ENCODE results near the gene SUSD4. TPM values are rescaled to one million over a fixed set of nuclear protein-coding genes. Genes with fewer than 3 reads are reported as not detected.

The SUSD4 gene
- total and polyA plus RNA-seq, 2 of the 8 experiments (the other 6 are each of a cell fraction or from before 2014, with no cell fraction given), result 3.9 to 5.2 TPM

DNA sequence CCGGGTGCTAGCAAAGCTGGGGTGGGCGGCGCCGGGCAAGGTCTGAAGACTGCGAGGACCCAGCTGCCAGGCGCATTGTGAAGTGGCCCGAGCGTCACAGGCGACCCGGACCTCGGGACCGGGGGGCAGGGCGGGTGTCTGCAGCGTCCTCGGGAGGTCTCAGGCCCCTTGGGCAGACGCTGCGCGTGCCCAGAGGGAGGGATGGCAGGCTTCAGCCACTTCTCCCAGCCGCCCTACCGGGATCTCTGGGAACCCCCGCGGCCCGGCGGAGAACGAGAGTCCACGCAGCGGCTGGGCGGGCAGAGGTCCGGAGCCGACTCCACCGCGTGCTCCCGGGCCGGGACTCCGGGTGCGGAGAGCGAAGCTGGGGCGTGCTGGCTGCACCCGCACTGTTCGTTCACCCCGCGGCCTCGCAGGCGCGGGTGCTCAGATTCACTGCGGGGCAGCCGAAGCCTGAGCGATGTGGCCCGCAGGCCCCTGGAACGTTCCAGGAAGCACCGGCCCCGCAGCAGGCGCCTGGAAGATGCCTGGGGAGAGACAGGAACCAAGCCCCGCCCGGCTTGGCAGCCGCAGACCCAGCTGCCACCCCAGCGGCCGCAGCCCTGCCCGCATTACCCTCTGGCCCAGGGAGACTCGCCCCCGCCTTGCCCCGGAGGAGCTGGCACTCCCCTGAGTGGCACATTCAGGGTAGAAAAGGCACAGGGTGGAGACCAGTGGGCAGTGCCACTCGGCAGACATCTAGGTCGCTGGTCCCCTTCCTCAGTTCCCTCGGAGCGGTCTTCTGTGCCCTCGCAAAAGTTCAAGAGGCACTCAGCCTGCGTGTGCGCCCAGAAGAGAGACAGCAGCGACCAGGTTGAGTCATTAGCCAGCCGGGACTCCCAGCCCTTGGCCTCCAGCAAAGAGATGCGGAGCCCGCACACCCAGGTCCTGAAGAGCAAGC is 29.6 kb upstream of the SUSD4 start, which contains the start of gene CCDC185:
Gene CCDC185, plus strand, starts transcription at position 141 of the 940 bp plus-strand sequence. Its CDS starts 61 bp downstream, at position 202.
- H3K27me3 ChIP-seq (replicated peaks in 1 of 4; ENCODE audit: control insufficient read depth in 3 of 4, extremely low read depth in 1 of 4, insufficient read depth in 3 of 4, low read length in 3 of 4), result peaks cover 0 to 29% (median 19%) of the 10 kb centered on the region in 4 experiments; a peak in 5 of 7 replicates
- no peak within 1 kb of the TSS for H2BK12ac ChIP-seq (ENCODE audit: low read depth, low read length)
- no peaks in the 10 kb centered on the region for H3K36me3 ChIP-seq (ENCODE audit: control insufficient read depth in 2 of 4, insufficient read depth in 4 of 4, low read length in 3 of 4)
- H3K4me3 ChIP-seq (ENCODE audit: extremely low read depth in 1 of 4, insufficient read depth in 2 of 4, low read depth in 3 of 4, low read length in 4 of 4), result peak within 1 kb of the TSS; percentile 12 to 61 (median 19); a peak in 6 of 8 replicates
- CTCF ChIA-PET (ENCODE audit: partially characterized antibody), result interaction anchor here (1.4 to 1.6 kb wide), 3 partner anchors 8 to 260 kb away, joined by 3 to 4 read pairs (median 4); no protein-coding TSS in a partner anchor
- no peaks in the 10 kb centered on the region for H3K79me1 ChIP-seq (ENCODE audit: low read depth, low read length)
- no peak within 1 kb of the TSS for H2BK120ac ChIP-seq (replicated peaks; ENCODE audit: low read depth, low read length)
- H3K4me2 ChIP-seq (ENCODE audit: insufficient read depth in 1 of 2, low read depth in 2 of 2, low read length in 2 of 2), result peak within 1 kb of the TSS; percentile 50 to 77
- peak within 1 kb of the TSS; percentile 41; the same call in 1 of the 2 replicates for H2AFZ ChIP-seq (ENCODE audit: low read length)
- no peak within 1 kb of the TSS for H3K27ac ChIP-seq (ENCODE audit: low read depth, low read length)
- H3K23me2 ChIP-seq (ENCODE audit: low read depth, low read length), result no peaks in the 10 kb centered on the region
- 44% methylated on average over 57 of the region's 73 CpGs; no CpG with 5 or more reads in 1 of the 2 experiments for WGBS, 2 experiments (ENCODE audit: extremely low coverage in 1 of 2, insufficient coverage in 1 of 2, insufficient read length in 1 of 2, insufficient replicate concordance in 2 of 2, low coverage in 1 of 2, low lambda C conversion rate in 2 of 2, missing lambda C conversion rate in 1 of 2)
- POLR2A ChIA-PET (ENCODE audit: partially characterized antibody), result no interaction called here
- peaks cover 0 to 10% of the 10 kb centered on the region in 2 experiments; a peak in 1 of 4 replicates for H3K9me3 ChIP-seq (ENCODE audit: insufficient read depth in 2 of 2, low read depth in 1 of 2, low read length in 1 of 2)
- no peak within 1 kb of the TSS for H3K14ac ChIP-seq (ENCODE audit: insufficient read length)
- no peak within 1 kb of the TSS for H2BK15ac ChIP-seq (ENCODE audit: low read length)
- no peak within 1 kb of the TSS for H2BK5ac ChIP-seq (ENCODE audit: low read depth, low read length)
- H4K20me1 ChIP-seq (replicated peaks in 1 of 2; ENCODE audit: control insufficient read depth in 1 of 2, insufficient read depth in 2 of 2, low read length in 2 of 2), result no peaks in the 10 kb centered on the region
- H3K4me1 ChIP-seq (replicated peaks in 1 of 4; ENCODE audit: control insufficient read depth in 3 of 4, insufficient read depth in 4 of 4, low read length in 3 of 4), result peaks cover 0 to 5% (median under 1%) of the 10 kb centered on the region in 4 experiments; a peak in 3 of 7 replicates
- H4K5ac ChIP-seq (ENCODE audit: insufficient read length, low read depth, low read length), result no peak within 1 kb of the TSS
- H2AK5ac ChIP-seq (ENCODE audit: low read depth, low read length), result no peak within 1 kb of the TSS
- H2BK20ac ChIP-seq (ENCODE audit: low read length), result no peak within 1 kb of the TSS
- no peak within 1 kb of the TSS for H3K9ac ChIP-seq (replicated peaks in 1 of 4; ENCODE audit: extremely low read depth in 1 of 4, low read depth in 3 of 4, low read length in 3 of 4)
- H4K91ac ChIP-seq (replicated peaks; ENCODE audit: insufficient read length, low read length), result no peak within 1 kb of the TSS
- peak within 1 kb of the TSS; percentile 68 for H4K8ac ChIP-seq (ENCODE audit: extremely low read depth, insufficient read depth, low read length)
- no peak for FAIRE-seq
- no peaks in the 10 kb centered on the region for H3K79me2 ChIP-seq (ENCODE audit: control insufficient read depth in 1 of 2, insufficient read depth in 2 of 2, low read length in 2 of 2)
- H3K23ac ChIP-seq (ENCODE audit: insufficient read length), result no peak within 1 kb of the TSS
- H3K4ac ChIP-seq (replicated peaks; ENCODE audit: insufficient read length, low read depth, low read length), result no peak within 1 kb of the TSS
- peak in 1 of 2 experiments; percentile 60 for DNase-seq (ENCODE audit: low read depth in 1 of 2, low spot score in 2 of 2)
- no peak within 1 kb of the TSS; the same call in 1 of the 2 replicates for H3K18ac ChIP-seq (ENCODE audit: extremely low read depth, low read length)
- H3K56ac ChIP-seq (replicated peaks; ENCODE audit: insufficient read length, low read depth, low read length), result no peak within 1 kb of the TSS
- TF ChIP-seq EZH2 (IDR thresholded peaks at IDR 0.05; ENCODE audit: low read depth, low read length, severe bottlenecking) (peak; percentile 46), ASH2L (IDR thresholded peaks at IDR 0.05; ENCODE audit: low read length) (peak; percentile 28), KDM4A (IDR thresholded peaks at IDR 0.05; ENCODE audit: low read depth, low read length, severe bottlenecking) (peak; percentile 76), SUZ12 (IDR thresholded peaks at IDR 0.05; ENCODE audit: low read length) (peak; percentile 63; the same call in 1 of the 2 replicates), E2F6 (IDR thresholded peaks at IDR 0.05) (peak; percentile 88), CBX5 (IDR thresholded peaks at IDR 0.05; ENCODE audit: low read depth, low read length) (no peak), KDM5A (IDR thresholded peaks at IDR 0.05; ENCODE audit: low read length) (no peak)
- TF ChIP-seq, protein P1, sequence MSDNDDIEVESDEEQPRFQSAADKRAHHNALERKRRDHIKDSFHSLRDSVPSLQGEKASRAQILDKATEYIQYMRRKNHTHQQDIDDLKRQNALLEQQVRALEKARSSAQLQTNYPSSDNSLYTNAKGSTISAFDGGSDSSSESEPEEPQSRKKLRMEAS (IDR thresholded peaks at IDR 0.05), result peak; percentile 84

Data from H1 (cell line).